Stimulated activated CD8-positive, alpha-beta memory T cell treated with anti-CD3 and anti-CD28 coated beads, Interleukin-2, amount 100 ng/mL, for 48 hours (primary cell): ENCODE data around the gene BGN.

Experiments used
- DNase-seq, 2 donors: peaks; one replicate each; pipeline ENCODE4 v3.0.0-alpha.2; 2020; ENCODE audit warnings: low read depth in 2 of 2

The BGN gene

DNA sequence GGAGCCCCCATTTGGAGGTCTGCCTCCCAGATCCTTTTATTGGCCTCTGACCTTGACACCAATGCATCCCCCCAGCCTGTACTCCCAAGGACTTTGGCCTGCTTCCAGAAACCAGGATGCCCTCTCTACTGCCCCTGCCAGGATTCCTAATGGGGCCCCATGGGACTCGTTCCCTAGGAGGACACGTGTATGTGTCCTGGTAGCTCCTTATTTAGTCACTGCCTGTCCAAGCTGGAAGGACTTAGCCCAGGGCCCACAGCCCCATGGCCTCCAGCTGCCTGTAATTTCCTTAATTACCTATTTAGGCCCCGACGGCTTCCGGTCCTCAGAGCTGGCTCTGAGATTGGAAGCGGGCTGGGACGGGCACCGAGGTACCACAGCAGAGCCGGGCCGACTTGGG, 32.0 kb downstream of the BGN start:
- no peak for DNase-seq

DNA sequence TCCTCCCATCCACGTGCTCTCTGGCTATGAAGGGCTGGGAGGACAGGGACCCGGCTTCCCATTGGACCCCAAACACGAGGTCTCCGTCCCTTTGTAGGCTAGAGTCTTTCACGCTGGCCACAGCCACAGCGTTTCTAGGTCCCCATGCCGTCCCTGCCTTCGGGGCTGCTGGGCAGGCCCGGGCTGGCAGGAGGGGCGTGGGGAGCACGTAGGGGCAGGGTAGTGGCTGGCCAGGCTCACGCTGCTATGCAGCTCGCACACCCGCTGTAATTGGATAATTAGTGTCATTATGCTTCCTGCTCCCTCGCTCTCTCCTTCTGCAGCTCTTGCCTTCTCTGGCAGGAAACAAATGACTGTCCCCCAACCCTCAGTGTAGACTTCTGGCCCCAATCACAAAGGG, 32.4 kb downstream of the BGN start:
- no peak for DNase-seq

DNA sequence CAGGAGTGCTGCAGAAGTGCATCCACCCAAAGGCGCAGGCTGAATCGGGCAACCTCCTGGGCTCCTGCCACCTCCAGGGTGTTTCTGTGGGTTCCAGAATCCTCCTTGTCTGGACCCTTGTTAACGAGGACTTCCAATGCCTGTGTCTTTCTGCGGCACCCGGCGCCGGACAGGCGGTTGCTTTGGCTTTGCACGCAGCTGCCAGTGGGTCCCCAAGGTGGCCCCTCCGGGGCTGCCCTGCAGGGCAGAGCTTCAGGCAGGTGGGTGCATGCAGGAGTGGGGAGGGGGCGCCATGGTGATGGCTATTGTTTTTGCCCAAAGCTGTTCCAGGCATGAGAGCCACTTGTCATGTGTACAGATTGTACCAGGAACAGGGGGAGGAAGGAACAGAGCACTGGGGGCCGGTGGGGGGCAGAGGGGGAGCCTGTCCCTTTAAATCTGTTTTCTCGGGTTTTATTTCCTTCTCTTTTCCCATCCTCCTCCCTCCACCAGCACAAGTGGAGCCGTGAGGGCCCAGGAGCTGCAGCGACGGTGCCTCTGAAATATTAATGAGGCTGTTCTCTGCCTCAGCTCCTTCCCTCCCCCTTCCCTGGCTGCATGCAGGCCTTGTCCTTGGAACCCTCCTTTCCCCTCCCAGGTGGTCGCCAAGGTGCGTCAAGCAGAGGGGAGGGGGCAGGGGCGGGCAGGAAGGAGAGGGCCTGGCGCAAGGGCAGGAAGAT, 35.8 kb downstream of the BGN start:
- DNase-seq = no peak

GRCh38 chrX:153533091-153533490, 38.3 kb downstream of the BGN start:
- DNase-seq = no peak

GRCh38 chrX:153537080-153537479, 42.3 kb downstream of the BGN start:
- no peak for DNase-seq

- DNase-seq = no peak
These were observed 42.9 kb downstream of the BGN start for GRCh38 chrX:153537526-153538295.

DNA sequence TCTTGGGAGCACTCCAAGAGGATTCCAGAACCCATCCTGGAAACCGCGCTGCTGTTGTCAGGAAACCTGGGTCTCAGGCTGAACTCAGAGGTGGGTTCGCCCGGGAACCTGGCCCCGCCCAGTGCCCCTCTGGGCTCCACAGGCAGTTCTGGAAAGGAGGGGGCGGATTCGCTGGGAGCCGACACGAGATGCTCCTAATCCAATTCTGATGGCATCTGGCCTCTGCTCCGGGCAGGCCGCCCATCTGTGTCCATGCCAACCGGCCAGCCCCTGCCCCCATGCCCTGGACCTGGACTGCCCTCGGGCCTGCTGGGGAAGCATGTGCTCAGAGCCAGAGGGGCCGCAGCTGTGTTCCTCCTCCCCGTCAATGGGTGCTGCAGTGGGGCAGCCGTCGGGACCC, 43.6 kb downstream of the BGN start:
- no peak for DNase-seq

DNA sequence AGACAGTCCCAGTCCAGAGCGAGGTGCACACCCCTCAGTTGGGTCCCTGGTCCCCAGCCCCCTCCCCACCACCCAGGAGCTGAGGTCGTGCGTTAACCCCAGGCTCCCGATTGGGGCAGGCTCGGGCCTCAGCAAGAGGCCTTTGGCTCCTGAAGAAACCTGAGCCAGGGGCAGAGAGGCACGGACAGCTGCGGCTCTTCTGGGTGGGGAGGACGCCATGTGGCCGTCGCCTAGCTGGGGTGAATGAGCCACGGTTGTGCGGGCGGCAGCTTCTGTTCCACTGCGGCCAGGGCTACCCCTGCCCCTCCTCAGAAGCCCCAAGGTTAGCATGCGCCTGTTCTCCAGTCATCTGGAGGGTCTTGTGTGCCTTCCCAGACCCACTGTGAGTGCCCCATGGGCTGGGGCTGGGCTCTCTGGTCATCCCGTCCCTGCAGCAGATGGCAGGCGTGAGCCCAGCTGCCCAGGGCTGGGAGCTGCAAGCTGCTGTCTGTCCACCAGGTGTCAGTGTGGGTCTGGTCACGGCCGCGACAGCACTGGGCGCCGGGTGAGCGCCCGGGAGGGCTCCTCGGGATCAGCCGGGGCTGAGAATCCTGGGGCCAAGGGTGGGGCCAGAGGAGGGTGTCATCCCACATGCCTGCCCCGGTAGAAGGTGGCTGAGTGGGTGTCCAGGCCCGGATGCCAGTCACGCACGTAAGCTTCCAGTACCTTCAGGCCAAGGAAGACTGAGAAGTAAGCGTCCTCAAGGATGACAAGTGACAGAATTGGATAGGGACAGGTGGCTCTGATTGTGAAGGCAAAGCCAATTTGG, 44.6 kb downstream of the BGN start:
- DNase-seq = peak; percentile 46

DNA sequence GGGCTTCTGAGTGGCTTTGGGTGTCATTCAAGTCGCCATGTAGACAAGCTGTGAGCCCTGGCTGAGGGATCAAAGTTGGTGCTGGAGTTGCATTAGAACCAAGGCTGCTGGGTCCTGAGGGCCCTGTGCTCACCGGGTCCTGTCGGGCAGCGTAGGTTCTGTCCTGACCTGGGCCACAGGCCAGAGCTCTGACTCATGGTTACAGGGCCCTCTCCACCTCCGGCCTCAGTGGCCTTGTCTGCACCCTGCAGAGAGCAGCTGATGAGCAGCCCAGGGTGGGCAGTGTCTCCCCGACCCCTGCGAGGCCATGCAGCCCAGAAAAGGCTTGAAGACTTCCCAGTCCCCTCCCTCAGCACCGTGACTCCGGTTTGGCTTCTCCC, 45.2 kb downstream of the BGN start:
- DNase-seq = no peak

GRCh38 chrX:153544727-153545126, 49.9 kb downstream of the BGN start:
- DNase-seq = no peak

GRCh38 chrX:153546386-153546785, 51.6 kb downstream of the BGN start:
- no peak for DNase-seq

DNA sequence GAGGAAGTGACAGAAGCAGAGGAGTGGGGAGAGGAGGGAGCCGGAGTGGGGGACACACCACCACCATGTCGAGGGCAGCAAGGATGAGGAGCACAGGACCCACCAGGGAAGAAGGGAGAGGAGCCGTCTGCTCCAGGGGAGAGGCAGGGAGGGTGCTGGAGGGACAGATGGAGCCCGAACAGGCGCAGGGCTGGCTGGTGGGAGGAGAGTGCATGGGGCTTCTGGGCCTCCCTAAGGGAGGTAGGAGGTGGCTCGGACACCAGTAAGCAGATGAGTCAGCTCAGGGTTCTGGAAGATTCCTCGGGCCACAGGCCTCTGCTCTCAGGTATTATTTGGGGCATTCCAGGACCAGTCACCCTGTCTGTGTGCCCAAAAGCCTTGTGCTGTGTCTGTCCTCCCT, 52.4 kb downstream of the BGN start:
- DNase-seq = no peak

DNA sequence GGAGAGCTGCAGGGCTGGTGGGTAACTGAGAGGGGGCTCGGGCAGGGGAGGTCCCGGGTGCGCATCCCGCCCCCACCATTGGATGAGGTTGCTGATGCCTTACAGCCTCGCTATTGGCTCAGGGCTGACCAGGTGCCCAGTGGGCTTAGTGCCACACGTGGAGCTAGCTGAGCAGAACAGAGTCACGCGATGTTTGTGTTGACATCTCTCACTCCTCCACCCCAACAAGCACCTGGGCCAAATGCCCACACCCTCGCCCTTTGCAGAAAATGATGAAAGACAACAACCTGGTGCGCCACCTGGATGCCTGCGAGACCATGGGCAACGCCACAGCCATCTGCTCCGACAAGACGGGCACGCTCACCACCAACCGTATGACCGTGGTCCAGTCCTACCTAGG, 54.5 kb downstream of the BGN start:
- DNase-seq = no peak

- no peak for DNase-seq
These were observed 55.0 kb downstream of the BGN start for GRCh38 chrX:153549807-153550206.

DNA sequence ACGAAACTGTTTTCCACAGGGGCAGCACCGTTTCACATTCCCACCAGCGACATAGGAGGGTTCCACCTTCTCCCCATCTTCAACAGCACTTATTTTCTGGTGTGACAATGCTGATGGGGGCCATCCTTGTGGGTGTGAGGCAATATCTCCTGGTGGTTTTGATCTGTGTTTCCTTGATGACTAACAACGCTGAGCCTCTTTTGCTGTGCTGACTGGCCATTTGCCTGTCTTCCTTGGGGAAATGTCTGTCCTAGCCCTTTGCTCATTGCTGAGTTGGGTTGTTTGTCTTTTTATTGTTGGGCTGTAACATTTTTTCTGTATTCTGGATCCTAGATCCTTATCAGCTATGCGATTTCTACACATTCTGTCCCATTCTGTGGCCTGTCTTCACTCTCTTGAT, 56.4 kb downstream of the BGN start:
- no peak for DNase-seq

GRCh38 chrX:153554519-153555167, 59.9 kb downstream of the BGN start:
- DNase-seq = peak; percentile 19 to 39

DNA sequence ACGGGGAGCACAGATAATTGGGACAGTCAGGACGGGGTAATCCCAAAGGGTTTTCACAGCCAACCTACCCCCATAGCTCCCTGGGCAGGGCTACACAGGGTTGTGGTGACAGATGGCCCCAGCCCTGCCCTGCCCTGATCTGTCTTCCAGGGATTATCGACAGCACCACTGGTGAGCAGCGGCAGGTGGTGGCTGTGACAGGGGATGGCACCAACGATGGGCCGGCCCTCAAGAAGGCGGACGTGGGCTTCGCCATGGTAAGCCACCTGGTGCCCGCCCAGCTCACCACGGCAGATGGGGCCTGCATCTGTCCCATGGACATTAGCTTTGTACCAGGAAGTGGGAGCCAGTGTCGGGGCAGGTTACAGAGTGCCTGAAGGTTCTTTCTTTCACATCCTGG, 62.0 kb downstream of the BGN start:
- DNase-seq = no peak

- no peak for DNase-seq
These were observed 63.0 kb downstream of the BGN start for GRCh38 chrX:153557618-153558355.
